ENCODE measurements around the gene SLC7A7. TPM values are rescaled to one million over a fixed set of nuclear protein-coding genes. Genes with fewer than 3 reads are reported as not detected.
"Not testable (repeated sequence)": the region's sequence is repeated elsewhere in the genome, so short reads cannot be mapped to it uniquely, and the experiment has no call there.

SLC7A7 gene
- total and polyA plus RNA-seq, 2 experiments from 2014 or later, result 3.6 to 4.1 TPM

- ATAC-seq, result no peak
- peaks cover 10% of the 10 kb centered on the region; the same call in 1 of the 2 replicates for H3F3A ChIP-seq (replicated peaks; ENCODE audit: low read depth)
- no peak overlapping the region for H3K4me3 ChIP-seq
- DNase-seq (ENCODE audit: low spot score), result peak; percentile 30
- H3K36me3 ChIP-seq (ENCODE audit: insufficient read depth), result no peaks in the 10 kb centered on the region
- Mint-ChIP-seq H3K4me1 (peaks cover 7% of the 10 kb centered on the region), H3K4me3 (no peak overlapping the region), H3K9me3 (no peaks in the 10 kb centered on the region; the same call in 2 of the 3 replicates), H3K36me3 (ENCODE audit: low read depth) (no peaks in the 10 kb centered on the region; the same call in 2 of the 3 replicates), H3K27ac (no peak overlapping the region), H3K27me3 (ENCODE audit: insufficient read depth, low read depth, poor library complexity) (peaks cover 3% of the 10 kb centered on the region)
- H4K20me1 ChIP-seq (replicated peaks; ENCODE audit: insufficient read depth), result no peaks in the 10 kb centered on the region
- 0 out of 2 replicates have a peak overlapping the region, but pooled peaks have one; percentile 76 for H2AFZ ChIP-seq
- H3K4me1 ChIP-seq (ENCODE audit: insufficient read depth), result peaks cover 4% of the 10 kb centered on the region
- H3K27ac ChIP-seq (ENCODE audit: low read depth), result no peak overlapping the region
- no peaks in the 10 kb centered on the region for H3K27me3 ChIP-seq (ENCODE audit: insufficient read depth)
- no peak overlapping the region for H3K4me2 ChIP-seq
- H3K79me2 ChIP-seq (replicated peaks; ENCODE audit: insufficient read depth), result no peaks in the 10 kb centered on the region
- no peaks in the 10 kb centered on the region for H3K9me2 ChIP-seq (ENCODE audit: insufficient read depth)
- TF ChIP-seq, protein P1, sequence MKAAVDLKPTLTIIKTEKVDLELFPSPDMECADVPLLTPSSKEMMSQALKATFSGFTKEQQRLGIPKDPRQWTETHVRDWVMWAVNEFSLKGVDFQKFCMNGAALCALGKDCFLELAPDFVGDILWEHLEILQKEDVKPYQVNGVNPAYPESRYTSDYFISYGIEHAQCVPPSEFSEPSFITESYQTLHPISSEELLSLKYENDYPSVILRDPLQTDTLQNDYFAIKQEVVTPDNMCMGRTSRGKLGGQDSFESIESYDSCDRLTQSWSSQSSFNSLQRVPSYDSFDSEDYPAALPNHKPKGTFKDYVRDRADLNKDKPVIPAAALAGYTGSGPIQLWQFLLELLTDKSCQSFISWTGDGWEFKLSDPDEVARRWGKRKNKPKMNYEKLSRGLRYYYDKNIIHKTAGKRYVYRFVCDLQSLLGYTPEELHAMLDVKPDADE (IDR thresholded peaks at IDR 0.05), result no peak
- no peak for TF ChIP-seq NANOG (IDR thresholded peaks at IDR 0.05; ENCODE audit: borderline replicate concordance)
Observed at GRCh38 chr14:22854963-22855724, 39.9 kb upstream of the SLC7A7 start.

- H3K27me3 ChIP-seq (ENCODE audit: insufficient read depth); H3K27me3 Mint-ChIP-seq (ENCODE audit: insufficient read depth, low read depth, poor library complexity); H3K36me3 ChIP-seq (ENCODE audit: insufficient read depth); H3K9me2 ChIP-seq (ENCODE audit: insufficient read depth); H3K4me2 ChIP-seq; H3K27ac Mint-ChIP-seq; H3K4me3 Mint-ChIP-seq; H3K9me3 Mint-ChIP-seq; H3F3A ChIP-seq (replicated peaks; ENCODE audit: low read depth); H3K36me3 Mint-ChIP-seq (ENCODE audit: low read depth); H3K79me2 ChIP-seq (replicated peaks; ENCODE audit: insufficient read depth); H3K4me3 ChIP-seq; H3K4me1 Mint-ChIP-seq; H4K20me1 ChIP-seq (replicated peaks; ENCODE audit: insufficient read depth); H3K27ac ChIP-seq (ENCODE audit: low read depth); H2AFZ ChIP-seq; H3K4me1 ChIP-seq (ENCODE audit: insufficient read depth); ATAC-seq; DNase-seq (ENCODE audit: low spot score): not testable (repeated sequence)
Observed at GRCh38 chr14:22854296-22854695, 39.1 kb upstream of the SLC7A7 start.

- no peaks in the 10 kb centered on the region; the same call in 2 of the 3 replicates for H3K9me3 Mint-ChIP-seq
- no peaks in the 10 kb centered on the region for H4K20me1 ChIP-seq (replicated peaks; ENCODE audit: insufficient read depth)
- peaks cover 4% of the 10 kb centered on the region for H3K27me3 Mint-ChIP-seq (ENCODE audit: insufficient read depth, low read depth, poor library complexity)
- H3K9me2 ChIP-seq (ENCODE audit: insufficient read depth), result no peaks in the 10 kb centered on the region
- H3K79me2 ChIP-seq (replicated peaks; ENCODE audit: insufficient read depth), result no peaks in the 10 kb centered on the region
- H3K4me1 ChIP-seq (ENCODE audit: insufficient read depth), result peaks cover 17% of the 10 kb centered on the region
- no peak overlapping the region for H3K27ac ChIP-seq (ENCODE audit: low read depth)
- no peaks in the 10 kb centered on the region; the same call in 2 of the 3 replicates for H3K36me3 Mint-ChIP-seq (ENCODE audit: low read depth)
- TF ChIP-seq STAT1 (IDR thresholded peaks at IDR 0.05; ENCODE audit: unreplicated experiment), result no peak
- TF ChIP-seq ZNF331 (CRISPR knock-in tag; IDR thresholded peaks at IDR 0.05; ENCODE audit: low read depth), result no peak
- TF ChIP-seq, protein P2, sequence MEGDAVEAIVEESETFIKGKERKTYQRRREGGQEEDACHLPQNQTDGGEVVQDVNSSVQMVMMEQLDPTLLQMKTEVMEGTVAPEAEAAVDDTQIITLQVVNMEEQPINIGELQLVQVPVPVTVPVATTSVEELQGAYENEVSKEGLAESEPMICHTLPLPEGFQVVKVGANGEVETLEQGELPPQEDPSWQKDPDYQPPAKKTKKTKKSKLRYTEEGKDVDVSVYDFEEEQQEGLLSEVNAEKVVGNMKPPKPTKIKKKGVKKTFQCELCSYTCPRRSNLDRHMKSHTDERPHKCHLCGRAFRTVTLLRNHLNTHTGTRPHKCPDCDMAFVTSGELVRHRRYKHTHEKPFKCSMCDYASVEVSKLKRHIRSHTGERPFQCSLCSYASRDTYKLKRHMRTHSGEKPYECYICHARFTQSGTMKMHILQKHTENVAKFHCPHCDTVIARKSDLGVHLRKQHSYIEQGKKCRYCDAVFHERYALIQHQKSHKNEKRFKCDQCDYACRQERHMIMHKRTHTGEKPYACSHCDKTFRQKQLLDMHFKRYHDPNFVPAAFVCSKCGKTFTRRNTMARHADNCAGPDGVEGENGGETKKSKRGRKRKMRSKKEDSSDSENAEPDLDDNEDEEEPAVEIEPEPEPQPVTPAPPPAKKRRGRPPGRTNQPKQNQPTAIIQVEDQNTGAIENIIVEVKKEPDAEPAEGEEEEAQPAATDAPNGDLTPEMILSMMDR (conservative IDR thresholded peaks at IDR 0.05; ENCODE audit: low read depth in 2 of 2), result peak; percentile 96 to 98
- TF ChIP-seq JUNB (IDR thresholded peaks at IDR 0.05; ENCODE audit: unreplicated experiment), result no peak
- H3K4me2 ChIP-seq, result peak overlapping the region; percentile 84
- H3K4me3 Mint-ChIP-seq, result peak overlapping the region; percentile 71
- peak overlapping the region; percentile 89 for H2AFZ ChIP-seq
- peak overlapping the region; percentile 84 for H3K27ac Mint-ChIP-seq
- ATAC-seq (peak; percentile 81), DNase-seq (ENCODE audit: low spot score) (peak; percentile 93)
- H3F3A ChIP-seq (replicated peaks; ENCODE audit: low read depth), result peaks cover 15% of the 10 kb centered on the region
- no peaks in the 10 kb centered on the region for H3K36me3 ChIP-seq (ENCODE audit: insufficient read depth)
- peak overlapping the region; percentile 59 for H3K4me3 ChIP-seq
- peaks cover 19% of the 10 kb centered on the region for H3K4me1 Mint-ChIP-seq
- H3K27me3 ChIP-seq (ENCODE audit: insufficient read depth), result no peaks in the 10 kb centered on the region
Observed at GRCh38 chr14:22852940-22853767, 37.9 kb upstream of the SLC7A7 start.
